ENCODE measurements around the gene ZFHX3.

Gene ZFHX3

DNA sequence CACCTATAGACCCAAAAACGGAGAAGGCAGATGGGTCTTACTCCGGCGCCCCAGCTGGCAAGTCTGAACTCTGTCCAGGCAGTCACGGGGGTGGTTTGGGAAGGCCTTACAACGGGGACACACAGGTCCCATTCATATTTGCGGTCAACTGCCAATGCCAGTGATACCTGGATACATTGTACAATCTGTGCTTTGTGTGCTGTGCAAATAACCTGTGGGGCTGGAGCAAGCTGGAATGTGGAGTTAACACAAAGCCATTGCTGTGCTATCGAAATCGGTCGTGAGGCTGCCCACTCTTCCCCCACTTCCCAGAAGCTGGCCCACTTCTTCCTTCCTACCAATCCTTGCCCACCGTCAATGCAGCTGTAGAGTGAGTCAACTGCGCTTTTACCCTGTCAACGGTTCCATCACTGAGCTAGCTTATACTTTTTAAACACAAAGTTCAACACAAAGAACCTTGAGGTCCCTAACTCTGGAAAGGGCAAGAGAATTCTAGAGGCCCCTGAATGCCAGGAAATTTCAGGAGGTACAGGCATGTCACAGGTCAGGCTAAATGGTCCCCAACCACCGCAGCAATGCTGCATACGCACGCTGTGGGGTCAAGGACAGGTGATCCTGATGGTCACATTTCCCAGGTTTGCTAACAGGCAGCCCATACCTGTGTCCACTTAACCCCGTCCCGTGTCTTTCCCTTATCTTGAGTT lies 122.8 kb downstream of the ZFHX3 start:
- peak; percentile 39 for DNase-seq

DNA sequence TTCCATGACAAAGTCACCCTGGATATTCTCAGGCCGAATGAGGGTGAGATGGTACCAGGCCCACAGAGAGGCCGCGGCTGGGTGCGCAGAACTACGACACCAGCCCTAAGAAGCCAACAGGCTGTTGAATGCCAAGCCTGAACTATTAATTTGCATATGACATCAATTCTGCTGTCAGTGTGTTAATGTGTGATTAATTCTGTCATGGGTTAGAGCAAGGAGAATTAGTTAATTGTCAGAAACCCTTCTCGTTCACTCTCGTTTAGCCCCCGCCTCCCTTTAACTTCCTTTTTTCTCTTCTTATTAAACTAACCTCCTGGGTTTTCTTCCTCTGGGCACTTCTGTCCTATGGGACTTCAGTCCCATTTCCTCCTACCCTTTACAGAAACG lies 123.4 kb downstream of the ZFHX3 start:
- no peak for DNase-seq

DNA sequence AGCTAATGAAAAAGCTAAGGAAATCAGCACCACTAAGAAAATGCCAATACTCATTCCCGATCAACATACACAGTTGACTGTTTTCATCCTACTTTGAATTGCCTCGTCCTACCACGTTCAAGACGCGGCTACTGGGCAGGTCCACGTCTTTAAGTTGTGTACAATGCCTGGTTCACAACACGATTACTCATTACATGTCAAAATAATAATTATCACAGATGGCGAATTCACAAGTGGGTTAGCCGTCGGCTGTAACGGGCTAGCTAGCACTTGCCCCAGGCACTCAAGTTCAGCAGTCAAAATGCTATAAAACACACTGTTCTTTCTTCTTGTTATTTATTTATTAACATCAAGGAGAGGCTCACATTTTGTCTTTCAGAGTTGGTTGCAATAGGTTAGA lies 124.2 kb downstream of the ZFHX3 start:
- no peak for DNase-seq

DNA sequence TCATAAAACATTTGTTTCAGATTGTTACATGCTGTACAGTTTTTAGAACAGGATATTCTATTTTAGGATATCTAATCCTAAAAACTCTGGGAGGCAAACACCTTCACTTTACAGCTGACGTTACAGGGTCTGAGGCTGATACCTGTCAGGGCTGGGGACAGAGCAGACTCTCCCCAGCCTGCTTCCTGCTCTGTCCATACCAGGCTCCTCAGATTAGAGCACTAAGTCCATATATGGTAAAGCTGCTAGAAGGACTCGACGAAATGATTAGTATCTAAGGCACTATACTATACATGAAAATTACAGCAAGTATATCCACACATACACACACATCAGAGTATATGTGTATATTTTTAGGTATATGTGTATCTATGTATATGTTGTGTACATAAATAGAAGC lies 125.2 kb downstream of the ZFHX3 start:
- DNase-seq: no peak

DNA sequence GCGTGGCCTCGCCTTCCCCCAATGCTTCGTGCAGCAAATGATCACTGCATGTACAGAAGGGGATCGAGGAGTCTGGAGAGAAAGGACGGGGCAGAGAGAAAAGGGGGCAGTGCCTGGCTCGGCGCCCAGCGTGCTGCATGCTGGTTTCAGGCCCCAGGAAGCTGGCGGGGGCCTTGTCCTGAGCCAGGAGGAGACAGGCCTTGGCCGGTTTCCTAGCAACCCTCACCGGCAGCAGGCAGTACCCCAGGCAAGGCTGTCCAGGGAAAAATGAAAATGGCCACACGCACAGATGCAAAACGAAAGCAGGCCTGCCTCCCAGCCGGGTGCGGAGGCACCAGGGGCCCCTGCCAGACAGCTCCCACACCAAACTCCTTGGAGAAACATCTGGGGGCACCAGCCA lies 126.3 kb downstream of the ZFHX3 start:
- peak; percentile 20 for DNase-seq

DNA sequence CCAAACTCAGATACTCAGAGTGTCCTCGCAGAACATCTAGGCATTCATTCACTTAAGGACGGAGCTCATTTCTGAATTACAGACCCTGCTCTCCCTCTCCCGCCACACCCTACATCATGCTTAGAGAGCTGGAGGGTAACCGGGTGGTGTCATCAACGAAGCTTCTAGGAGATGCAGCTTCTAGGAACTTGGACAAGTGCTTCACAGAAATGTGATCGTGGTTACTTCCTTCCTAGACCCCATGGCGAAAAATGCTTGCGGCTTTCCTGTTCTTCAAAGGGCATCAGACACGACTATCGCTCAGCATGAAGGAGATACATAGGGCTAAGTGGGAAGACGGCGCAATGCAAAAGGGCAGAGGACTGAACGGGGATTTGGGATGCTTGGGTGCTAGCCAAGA lies 126.8 kb downstream of the ZFHX3 start:
- DNase-seq: no peak

DNA sequence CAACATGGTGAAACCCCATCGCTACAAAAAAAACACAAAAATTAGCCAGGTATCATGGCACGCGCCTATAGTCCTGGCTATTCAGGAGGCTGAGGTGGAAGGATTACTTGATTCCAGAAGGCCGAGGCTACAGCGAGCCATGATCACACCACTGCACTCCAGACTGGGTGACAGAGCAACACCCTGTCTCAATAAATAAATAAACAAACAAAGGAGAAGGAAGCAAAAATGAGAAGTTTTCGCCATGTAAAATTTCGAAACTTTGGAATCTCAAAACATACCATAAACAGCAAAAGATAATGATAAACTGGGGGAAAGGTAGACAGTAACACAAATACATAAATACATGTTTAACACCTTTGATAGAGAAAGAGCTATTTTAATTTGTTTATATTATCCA lies 130.9 kb downstream of the ZFHX3 start:
- no peak for DNase-seq

DNA sequence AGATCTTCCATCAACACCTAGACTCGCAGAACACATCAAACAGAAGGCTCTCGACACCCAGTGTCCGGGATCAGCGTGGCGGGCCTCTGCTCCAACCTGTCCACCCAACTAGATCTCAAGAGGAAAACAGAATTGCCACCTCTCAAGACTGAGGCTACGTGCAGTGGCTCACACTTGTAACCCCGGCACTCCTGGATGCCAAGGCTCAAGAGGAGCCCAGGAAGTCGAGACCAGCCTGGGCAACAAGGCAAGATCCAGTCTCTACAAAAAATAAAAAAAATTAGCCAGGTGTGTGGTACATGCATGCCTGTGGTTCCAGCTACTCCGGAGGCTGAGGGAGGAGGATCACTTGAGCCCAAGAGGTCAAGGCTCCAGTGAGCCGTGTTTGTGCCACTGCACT lies 132.6 kb downstream of the ZFHX3 start:
- no peak for DNase-seq

DNA sequence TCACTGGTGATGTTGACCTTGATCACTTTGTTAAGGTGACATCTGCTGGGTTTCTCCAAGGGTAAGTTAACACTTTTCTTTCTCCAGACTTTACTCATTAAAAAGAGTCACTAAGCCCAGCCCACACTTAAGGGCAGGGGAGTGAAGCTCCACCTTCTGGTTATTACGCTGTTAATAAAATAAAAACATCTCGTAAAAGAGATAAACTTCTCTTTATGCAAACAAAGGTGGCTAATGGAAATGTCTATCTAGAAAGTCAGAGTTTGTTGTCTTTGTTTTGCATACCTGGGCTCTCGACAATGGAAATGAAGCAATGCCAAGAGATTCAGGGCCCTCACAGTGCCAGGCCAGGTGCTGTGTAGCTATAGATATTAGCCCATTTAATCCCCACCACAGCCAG lies 134.4 kb downstream of the ZFHX3 start:
- no peak for DNase-seq

DNA sequence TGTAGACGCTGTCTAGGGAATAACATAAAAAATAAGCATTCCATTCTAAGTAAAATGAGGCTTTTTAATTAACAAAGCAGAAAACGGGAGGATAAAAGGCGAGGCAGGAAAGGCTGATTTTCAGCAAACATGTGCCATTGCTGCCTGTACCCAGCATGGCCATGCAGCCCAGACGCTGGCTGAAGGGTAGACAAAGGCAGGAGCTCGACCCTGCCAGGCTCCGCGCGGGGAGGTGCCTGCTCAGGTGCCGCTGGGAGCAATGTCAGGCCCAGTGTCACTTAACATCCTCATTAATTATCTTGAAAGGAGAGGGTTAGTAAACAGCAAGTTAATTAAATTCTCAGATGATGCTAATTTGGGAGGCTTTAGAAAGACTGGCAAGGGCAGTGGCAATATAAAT lies 136.0 kb downstream of the ZFHX3 start:
- no peak for DNase-seq

DNA sequence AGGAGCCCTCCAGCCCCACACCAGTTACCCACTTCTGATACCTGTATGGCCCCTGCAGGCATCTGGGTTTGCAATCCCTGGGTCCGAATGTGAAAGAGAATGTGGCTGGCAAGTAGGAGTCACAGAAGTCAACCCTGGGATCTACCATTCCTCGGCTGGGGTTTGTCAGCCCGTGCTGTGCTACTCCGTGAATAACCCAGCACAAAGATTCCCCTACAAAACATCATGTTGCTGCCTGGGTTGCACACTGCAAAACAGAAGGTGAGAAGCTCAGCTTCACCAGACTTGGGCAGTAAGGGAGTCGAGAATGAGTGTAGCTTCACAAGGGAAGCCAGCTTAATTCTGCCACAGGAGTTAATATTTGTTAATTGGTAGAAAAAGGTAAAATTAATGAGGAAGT lies 137.1 kb downstream of the ZFHX3 start:
- no peak for DNase-seq

DNA sequence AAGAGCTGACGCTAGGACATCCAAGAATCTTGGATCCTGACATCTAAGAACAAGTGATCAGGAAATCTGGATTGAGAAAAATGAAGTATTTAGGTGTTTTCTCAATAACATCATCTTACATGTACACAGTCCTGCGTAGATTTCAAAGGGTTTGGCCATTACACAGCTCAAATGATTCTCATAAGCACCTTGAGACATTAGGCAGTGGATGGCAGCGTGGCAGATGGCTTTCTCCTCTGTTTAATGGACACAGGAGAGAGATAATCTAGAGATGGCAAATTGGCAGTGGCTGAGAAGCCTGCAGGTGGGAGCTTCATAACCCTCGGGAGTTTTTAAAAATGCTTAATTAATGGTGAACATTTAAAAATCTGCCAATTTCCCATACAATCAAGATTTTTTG lies 137.5 kb downstream of the ZFHX3 start:
- no peak for DNase-seq

DNA sequence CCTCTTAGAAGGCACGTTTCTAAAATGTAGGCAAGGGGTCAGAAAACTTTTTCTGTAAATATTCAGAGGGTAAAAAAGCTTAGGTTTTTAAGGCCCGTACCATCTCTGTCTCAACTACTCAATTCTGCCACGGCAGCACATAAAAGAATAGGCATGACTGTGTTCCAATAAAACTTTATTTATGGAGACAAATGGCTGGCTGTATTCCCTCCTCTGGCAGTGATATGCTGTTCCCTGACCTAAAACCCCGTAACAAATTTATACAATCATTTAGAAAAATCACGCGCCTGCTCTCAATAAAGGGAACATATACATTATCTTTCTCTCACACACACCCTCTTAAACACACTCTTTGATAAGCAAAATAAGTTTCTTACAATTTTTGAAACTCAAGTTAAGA lies 138.7 kb downstream of the ZFHX3 start:
- no peak for DNase-seq

DNA sequence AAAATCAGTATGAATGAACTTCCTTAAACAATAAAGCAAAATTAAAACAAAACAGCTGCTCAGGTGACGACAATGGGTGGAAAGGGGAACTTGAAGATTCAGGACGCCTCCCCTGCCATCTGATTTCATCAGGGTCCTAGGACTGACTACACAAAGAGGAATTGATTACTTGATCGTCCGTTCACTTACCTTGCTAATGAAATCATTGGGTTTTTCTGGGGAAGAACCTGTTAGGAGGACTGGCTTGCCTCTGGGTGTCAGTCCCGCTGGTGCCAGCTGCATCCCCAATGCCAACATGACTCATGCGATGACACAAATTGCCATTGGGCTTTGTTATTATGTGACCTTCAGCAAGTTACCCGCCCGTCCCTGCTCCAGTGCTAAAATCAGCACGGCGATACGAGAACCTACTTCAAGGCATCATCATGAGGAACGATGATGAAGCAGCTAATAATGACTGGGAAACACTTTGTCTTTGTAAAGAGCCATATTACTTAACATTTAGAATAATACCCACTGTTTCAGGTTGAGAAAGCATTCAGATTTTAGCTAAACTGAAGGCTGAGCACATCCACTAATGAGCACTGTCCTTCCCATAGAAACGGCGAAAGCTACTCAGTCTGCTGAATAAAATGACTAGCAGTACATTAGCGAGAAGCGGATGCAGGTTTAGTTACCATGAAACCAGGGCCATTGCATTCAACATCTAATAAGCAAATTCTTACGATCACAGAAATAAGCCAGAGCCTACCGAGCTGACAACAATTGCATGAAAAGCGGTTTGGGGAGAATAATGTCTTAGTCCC lies 139.4 kb downstream of the ZFHX3 start:
- DNase-seq: no peak

DNA sequence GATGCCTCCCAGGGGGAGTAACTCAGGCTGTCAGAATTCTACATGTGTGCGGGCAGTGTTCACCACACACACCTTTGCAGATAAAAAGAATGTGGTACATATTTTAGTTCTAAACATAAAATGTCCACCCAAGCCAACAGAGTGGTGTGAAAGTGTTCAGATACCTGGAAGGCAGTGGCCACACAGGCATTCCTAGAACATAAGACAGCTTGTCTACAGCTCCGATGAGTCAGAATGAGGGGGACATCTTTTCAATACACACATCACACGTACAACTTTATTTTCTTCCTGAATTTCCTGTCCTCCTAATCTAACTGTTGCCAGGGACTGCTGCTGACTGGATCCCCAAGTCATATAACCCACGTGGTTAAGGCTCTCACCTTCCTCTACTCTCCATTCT lies 142.3 kb downstream of the ZFHX3 start:
- DNase-seq: no peak

DNA sequence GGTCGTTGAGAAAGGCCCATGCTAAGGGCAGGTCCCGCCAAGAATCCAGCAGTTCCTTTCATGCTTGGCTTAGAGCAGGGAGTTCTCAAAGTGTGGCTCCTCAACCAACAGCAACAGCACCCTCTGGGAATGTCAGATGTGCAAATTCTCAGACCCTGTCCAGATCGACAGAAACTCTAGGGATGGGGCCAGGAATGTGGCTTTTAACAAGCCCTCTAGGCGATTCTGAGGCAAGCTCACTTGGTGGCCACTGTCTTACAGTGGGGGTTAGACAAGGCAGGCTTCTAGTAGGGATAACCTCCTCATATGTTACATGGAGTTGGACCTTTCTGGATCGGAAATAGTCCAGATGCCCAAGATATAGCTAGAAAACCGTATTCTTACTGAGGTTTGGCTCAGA lies 144.8 kb downstream of the ZFHX3 start:
- no peak for DNase-seq

DNA sequence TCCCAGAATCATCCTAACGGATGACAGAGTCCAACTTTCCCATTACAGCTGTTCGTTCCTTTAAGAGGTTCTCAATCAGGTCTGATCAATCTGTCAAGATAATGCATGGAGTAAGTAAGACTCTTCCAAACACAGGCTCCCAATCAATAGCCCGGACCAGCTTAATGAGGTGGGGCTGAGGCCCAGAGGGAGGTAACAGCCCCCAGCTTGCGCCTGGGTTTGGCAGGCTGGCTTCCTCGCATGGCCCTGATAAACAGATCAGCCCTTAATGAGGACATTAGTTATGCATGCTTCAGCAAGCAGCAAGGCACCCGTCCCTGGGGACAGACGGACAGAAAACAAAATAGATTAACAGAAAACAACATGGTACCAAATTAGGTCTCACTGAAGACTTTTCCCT lies 145.7 kb downstream of the ZFHX3 start:
- no peak for DNase-seq

DNA sequence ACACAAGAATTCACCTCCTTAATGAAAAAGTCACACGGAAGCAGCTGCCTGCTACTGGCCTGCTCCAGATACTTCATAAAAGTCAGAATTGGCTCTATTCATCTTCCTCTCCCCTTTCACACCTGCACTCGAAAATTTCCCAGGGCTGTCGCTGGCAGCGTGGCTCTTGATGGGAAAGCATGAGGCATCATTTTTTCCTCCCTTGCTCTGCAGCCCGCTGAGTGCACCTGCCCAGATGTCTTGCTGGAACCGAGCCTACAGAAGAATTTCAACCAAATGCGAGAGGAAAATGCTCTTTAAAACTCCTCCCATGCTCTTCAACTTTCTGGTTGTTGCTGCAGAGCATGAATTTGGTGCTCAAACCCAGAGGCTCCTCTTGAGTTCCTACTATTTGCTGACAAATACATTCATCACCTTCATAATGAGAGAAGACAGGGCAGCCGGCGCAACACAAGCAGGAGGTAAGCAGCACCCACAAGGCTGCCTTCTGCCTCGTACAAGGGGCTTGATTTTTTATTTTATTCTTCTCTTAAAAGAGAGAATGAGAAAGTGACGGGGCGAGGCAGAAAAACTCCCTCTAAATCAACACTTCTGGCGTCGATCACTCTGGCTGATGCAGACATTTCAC lies 146.8 kb downstream of the ZFHX3 start:
- DNase-seq: no peak

DNA sequence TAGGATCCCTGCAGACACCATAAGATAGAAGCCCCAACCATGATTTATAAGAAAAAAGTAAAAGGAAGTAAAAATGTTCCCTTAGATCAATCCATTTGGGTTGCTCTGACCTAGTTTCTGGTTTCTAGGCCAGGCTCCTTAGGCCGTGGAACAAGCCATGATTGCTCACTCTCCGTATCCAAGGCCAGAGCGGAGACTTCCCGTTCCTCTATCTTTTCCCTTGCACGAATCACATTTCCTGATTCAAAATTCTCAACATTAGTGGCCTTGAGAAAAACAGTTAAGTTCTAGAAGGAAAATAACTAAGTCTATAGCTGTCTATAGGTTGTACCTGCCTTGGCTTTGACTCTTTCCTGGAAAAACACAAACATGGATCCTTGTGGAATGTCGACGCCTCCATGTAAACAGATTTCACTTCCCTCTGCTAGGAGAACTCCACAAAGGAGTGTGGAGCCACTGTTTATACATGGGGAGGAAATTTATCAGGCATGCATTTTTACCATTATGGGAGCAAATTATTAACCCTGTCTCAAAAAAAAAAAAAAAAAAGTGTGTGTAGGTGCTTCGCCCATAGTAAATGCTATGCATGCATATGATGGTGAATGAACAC lies 149.6 kb downstream of the ZFHX3 start:
- no peak for DNase-seq

DNA sequence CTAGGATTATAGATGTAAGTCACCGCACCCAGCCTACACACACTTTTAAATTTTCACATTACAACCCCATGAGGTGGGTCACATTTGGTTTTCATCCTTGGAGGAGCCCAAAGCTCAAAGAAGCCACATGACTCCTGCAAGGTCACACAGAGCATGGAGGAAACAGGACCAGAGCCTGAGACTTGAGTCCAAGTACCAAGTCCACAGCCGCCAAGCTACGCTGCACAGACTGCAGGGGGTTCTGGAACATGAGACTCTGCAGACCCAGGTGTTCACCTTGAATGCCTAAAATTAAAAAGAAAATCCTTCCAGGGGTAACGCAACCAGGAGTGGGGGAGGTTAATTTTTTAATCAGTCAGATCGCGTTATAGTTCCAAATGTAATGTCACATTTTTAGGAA lies 150.2 kb downstream of the ZFHX3 start:
- no peak for DNase-seq

DNA sequence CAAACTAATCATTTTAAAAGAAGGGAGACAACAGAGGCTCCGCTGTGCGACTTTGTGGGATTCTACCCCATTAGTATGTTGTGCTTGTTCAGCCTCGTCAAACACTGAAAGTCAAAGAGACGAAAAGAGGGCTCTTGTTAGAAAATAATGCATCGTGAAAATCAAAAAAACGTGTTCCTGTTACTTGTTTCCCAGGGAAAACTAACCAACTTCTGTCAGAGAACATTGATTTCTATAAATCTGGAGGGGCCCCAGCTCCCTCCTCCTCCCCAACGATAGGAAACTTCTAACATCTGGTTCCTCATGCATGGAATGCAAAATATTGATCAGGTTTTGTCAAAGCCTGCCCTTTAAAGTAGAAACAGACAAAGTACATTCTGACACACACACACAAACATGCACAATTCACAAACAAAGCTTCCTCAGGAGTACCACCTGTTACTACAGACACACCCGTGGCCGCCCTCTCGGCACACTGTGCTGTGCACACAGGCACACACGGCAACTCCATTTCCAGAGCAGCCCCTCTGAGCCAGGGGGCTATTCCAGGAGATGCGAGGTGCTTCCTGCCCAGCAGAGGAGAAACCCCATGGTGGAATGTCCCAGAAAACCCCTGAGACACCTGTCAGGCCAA lies 151.3 kb downstream of the ZFHX3 start:
- no peak for DNase-seq

DNA sequence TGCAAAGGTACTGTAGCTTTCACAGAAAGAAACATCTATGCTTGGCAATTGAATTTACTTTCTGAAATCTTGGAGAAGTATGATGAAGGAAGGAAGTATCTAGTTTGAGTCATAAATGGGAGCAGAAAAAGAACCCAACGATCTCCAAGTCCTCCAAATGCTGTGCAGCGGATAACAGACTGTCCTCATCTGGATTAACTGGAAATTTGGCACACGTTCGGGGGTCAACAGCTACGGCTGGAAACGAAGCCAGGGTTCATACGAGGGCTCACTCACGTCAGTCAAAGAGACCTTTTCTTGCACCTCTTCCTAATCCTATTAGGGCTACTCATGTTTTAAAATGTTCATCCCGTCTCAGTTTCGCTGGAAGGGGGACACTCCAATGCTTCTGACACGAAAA lies 152.0 kb downstream of the ZFHX3 start:
- no peak for DNase-seq

Measured in DMS153 (cell line).